ENCODE results near the gene TMEM98.

GRCh38 chr17:32927724-32928585 lies at the start of gene TMEM98:
- TF ChIP-seq CTCF (conservative IDR thresholded peaks at IDR 0.05; ENCODE audit: low read length) (no peak), EZH2phosphoT487 (IDR thresholded peaks at IDR 0.05; ENCODE audit: borderline replicate concordance) (no peak)

Measured in Loucy (cell line).